ENCODE results near the gene PRDM8. TPM values are rescaled to one million over a fixed set of nuclear protein-coding genes. Genes with fewer than 3 reads are reported as not detected.

Gene PRDM8
- total and polyA plus RNA-seq, 2 of the 4 experiments (the other 2 are of a cell fraction): 5.7 to 15.8 TPM

- TF ChIP-seq RCOR1 (IDR thresholded peaks at IDR 0.05; ENCODE audit: insufficient replicate concordance, low read length) (no peak), MAZ (IDR thresholded peaks at IDR 0.05; ENCODE audit: borderline replicate concordance, low read depth, low read length) (no peak)
Measured at GRCh38 chr4:80213117-80213815, 16.0 kb downstream of the PRDM8 start (continued).

GRCh38 chr4:80215449-80216052 is 18.2 kb downstream of the PRDM8 start:
- Histone ChIP-seq H3K23ac (ENCODE audit: low read depth, low read length) (no peak overlapping the region), H3K4ac (ENCODE audit: low read depth, low read length) (no peak overlapping the region), H4K8ac (ENCODE audit: low read depth in 2 of 2, low read length in 2 of 2) (no peak overlapping the region), H3K9me3 (ENCODE audit: control insufficient read depth, insufficient read depth, low read length) (no peaks in the 10 kb centered on the region), H2AK5ac (ENCODE audit: low read depth, low read length) (no peak overlapping the region), H3K27me3 (ENCODE audit: control insufficient read depth, insufficient read depth, low read length) (no peaks in the 10 kb centered on the region), H3K9ac (ENCODE audit: low read depth, low read length) (no peak overlapping the region), H4K91ac (ENCODE audit: insufficient read depth, low read depth, low read length) (no peak overlapping the region), H3K79me1 (ENCODE audit: low read depth in 1 of 2, low read length in 2 of 2) (peaks cover 0 to 5% of the 10 kb centered on the region in 2 experiments; a peak in 1 of 4 replicates), H4K5ac (ENCODE audit: low read depth, low read length) (no peak overlapping the region), H3K56ac (ENCODE audit: extremely low read depth, insufficient read depth, low read length) (no peak overlapping the region), H3K36me3 (ENCODE audit: control insufficient read depth, insufficient read depth, low read length) (no peaks in the 10 kb centered on the region), H2BK15ac (ENCODE audit: low read depth, low read length) (no peak overlapping the region), H3K9me1 (ENCODE audit: insufficient read depth, low read length) (0 out of 2 replicates have a peak, but pooled peaks cover 2% of the 10 kb centered on the region), H3K18ac (ENCODE audit: low read depth, low read length) (no peak overlapping the region), H3K14ac (replicated peaks; ENCODE audit: low read depth, low read length) (no peak overlapping the region), H4K20me1 (ENCODE audit: insufficient read depth, low read length) (no peaks in the 10 kb centered on the region), H2AK9ac (replicated peaks; ENCODE audit: low read depth, low read length, poor library complexity) (no peak overlapping the region), H3K4me1 (ENCODE audit: control insufficient read depth, insufficient read depth, low read length) (peaks cover 9% of the 10 kb centered on the region), H2BK5ac (ENCODE audit: low read depth, low read length, poor library complexity, severe bottlenecking) (no peak overlapping the region), H3K27ac (ENCODE audit: insufficient read depth, low read length) (no peak overlapping the region), H2BK20ac (ENCODE audit: low read depth, low read length) (no peak overlapping the region), H2BK120ac (ENCODE audit: low read depth, low read length) (no peak overlapping the region), H2AFZ (replicated peaks; ENCODE audit: low read length, poor library complexity) (no peak overlapping the region), H3K4me2 (ENCODE audit: low read depth, low read length) (no peak overlapping the region), H3K4me3 (ENCODE audit: insufficient read depth, low read depth, low read length) (no peak overlapping the region)
- ATAC-seq (ENCODE audit: low read depth): no peak
- TF ChIP-seq CHD1 (IDR thresholded peaks at IDR 0.05; ENCODE audit: low read depth, low read length) (no peak), FOS (IDR thresholded peaks at IDR 0.05; ENCODE audit: low read depth, low read length) (no peak), SMC3 (IDR thresholded peaks at IDR 0.05; ENCODE audit: low read depth, low read length) (peak; percentile 65), BHLHE40 (IDR thresholded peaks at IDR 0.05; ENCODE audit: low read depth, low read length) (no peak), RAD21 (IDR thresholded peaks at IDR 0.05; ENCODE audit: low read length) (peak; percentile 68), RCOR1 (IDR thresholded peaks at IDR 0.05; ENCODE audit: insufficient replicate concordance, low read length) (no peak), CEBPB (IDR thresholded peaks at IDR 0.05; ENCODE audit: low read depth, low read length) (peak; percentile 36; the same call in 1 of the 2 replicates)
- TF ChIP-seq, protein P1, sequence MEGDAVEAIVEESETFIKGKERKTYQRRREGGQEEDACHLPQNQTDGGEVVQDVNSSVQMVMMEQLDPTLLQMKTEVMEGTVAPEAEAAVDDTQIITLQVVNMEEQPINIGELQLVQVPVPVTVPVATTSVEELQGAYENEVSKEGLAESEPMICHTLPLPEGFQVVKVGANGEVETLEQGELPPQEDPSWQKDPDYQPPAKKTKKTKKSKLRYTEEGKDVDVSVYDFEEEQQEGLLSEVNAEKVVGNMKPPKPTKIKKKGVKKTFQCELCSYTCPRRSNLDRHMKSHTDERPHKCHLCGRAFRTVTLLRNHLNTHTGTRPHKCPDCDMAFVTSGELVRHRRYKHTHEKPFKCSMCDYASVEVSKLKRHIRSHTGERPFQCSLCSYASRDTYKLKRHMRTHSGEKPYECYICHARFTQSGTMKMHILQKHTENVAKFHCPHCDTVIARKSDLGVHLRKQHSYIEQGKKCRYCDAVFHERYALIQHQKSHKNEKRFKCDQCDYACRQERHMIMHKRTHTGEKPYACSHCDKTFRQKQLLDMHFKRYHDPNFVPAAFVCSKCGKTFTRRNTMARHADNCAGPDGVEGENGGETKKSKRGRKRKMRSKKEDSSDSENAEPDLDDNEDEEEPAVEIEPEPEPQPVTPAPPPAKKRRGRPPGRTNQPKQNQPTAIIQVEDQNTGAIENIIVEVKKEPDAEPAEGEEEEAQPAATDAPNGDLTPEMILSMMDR (conservative IDR thresholded peaks at IDR 0.05; ENCODE audit: low read depth, low read length): peak; percentile 74
- dilution Hi-C loops (cut with HindIII; ENCODE audit: low sequenced_read_pairs, unreplicated experiment): no loop called here
- POLR2A ChIA-PET (ENCODE audit: unreplicated experiment): no interaction called here
- DNase-seq: peak; percentile 64
- CTCF ChIA-PET: interaction anchor here (0.5 to 0.8 kb wide), 3 partner anchors 13 to 1284 kb away, joined by 3 to 6 read pairs (median 3); no protein-coding TSS in a partner anchor
- WGBS, 2 experiments (ENCODE audit: extremely low coverage in 2 of 2, insufficient read length in 1 of 2): no CpG with 5 or more reads among the region's 5 CpGs
- in situ Hi-C loops (cut with MboI; ENCODE audit: low sequenced_read_pairs): loop anchor here (25.0 kb wide), 1 partner anchor 1178 kb away; no protein-coding TSS in a partner anchor
- BruUV-seq (replicated peaks): no TSS peak
- intact Hi-C loops (cut with micrococcal nuclease): loop anchor here (1.0 to 10.0 kb wide), 2 partner anchors 301 to 1261 kb away; no protein-coding TSS in a partner anchor
